Fibroblast of lung (primary cell): ENCODE results near the gene ARID5A. TPM values are rescaled to one million over a fixed set of nuclear protein-coding genes. Genes with fewer than 3 reads are reported as not detected.

ENCODE experiments used
- DNase-seq, 2 donors: peaks; one replicate each; pipeline versions ENCODE4 v3.0.0 to v3.0.0-alpha.2; 2010; ENCODE audit warnings: low read depth in 2 of 2
- H2AFZ ChIP-seq: 2 replicates; pipeline ENCODE4 v1.5.1; 2012; ENCODE audit warnings: low read length, control low read depth, inconsistent platforms
- H3K27ac ChIP-seq: 2 replicates; pipeline ENCODE4 v1.5.1; 2011; ENCODE audit warnings: low read length, control low read depth; ENCODE audit not compliant: insufficient read depth
- H3K27me3 ChIP-seq: 2 replicates; pipeline ENCODE4 v1.5.1; 2011; ENCODE audit warnings: mild to moderate bottlenecking, low read length; ENCODE audit not compliant: control insufficient read depth, insufficient read depth
- H3K36me3 ChIP-seq: 2 replicates; pipeline ENCODE4 v1.5.1; 2011; ENCODE audit warnings: low read length; ENCODE audit not compliant: control insufficient read depth, insufficient read depth
- H3K4me1 ChIP-seq: 2 replicates; pipeline ENCODE4 v1.5.1; 2011; ENCODE audit warnings: low read length; ENCODE audit not compliant: control insufficient read depth, insufficient read depth; ENCODE audit errors: extremely low read depth
- H3K4me2 ChIP-seq: 2 replicates; pipeline ENCODE4 v1.5.1; 2011; ENCODE audit warnings: low read length, control low read depth; ENCODE audit not compliant: insufficient read depth; ENCODE audit errors: extremely low read depth
- H3K4me3 ChIP-seq, 4 experiments: fragments of 200-600 bp in 1 of 4; sonication (generic) in 1 of 4; replicated peaks in 1 of 4; 2 replicates each; pipeline ENCODE4 v1.5.1; 2011 to 2016; ENCODE audit warnings: low read length in 4 of 4, low read depth in 3 of 4, mild to moderate bottlenecking in 3 of 4, control low read depth in 2 of 4, inconsistent platforms in 1 of 4, mixed read lengths in 1 of 4; ENCODE audit not compliant: insufficient read depth in 1 of 4; ENCODE audit errors: control extremely low read depth in 1 of 4
- H3K79me2 ChIP-seq: 2 replicates; pipeline ENCODE4 v1.5.1; 2012; ENCODE audit warnings: mild to moderate bottlenecking, low read length, inconsistent platforms; ENCODE audit not compliant: control insufficient read depth, insufficient read depth
- H3K9ac ChIP-seq: 2 replicates; pipeline ENCODE4 v1.5.1; 2011; ENCODE audit warnings: mild to moderate bottlenecking, low read length, control low read depth; ENCODE audit not compliant: insufficient read depth
- H3K9me3 ChIP-seq: 2 replicates; pipeline ENCODE4 v1.5.1; 2012; ENCODE audit warnings: low read depth, low read length; ENCODE audit not compliant: control insufficient read depth, insufficient read depth
- H4K20me1 ChIP-seq: 2 replicates; pipeline ENCODE4 v1.5.1; 2011; ENCODE audit warnings: low read length; ENCODE audit not compliant: control insufficient read depth, insufficient read depth; ENCODE audit errors: extremely low read depth
- EZH2 ChIP-seq: IDR thresholded peaks from 2 replicates; pipeline ENCODE4 v1.5.1; 2012; ENCODE audit warnings: low read length, control low read depth, mild to moderate bottlenecking; ENCODE audit errors: missing control alignments
- polyA plus RNA-seq, 2 donors: library from polyadenylated mRNA; depleted of rRNA in 1 of 2; stranded (reverse) in 1 of 2; unstranded in 1 of 2; fragments of >200 nt; gene quantifications; 2 replicates each; pipeline ENCODE4 v1.2.1, GENCODE V29; 2011 to 2012; ENCODE audit warnings: missing spikeins in 1 of 2
- total RNA-seq: library from RNA; depleted of rRNA; stranded (reverse); fragments of >200 nt; gene quantifications from 2 replicates; pipeline ENCODE4 v1.2.1, GENCODE V29; 2014
- TF ChIP-seq, protein P1 (sequence below), 2 donors: IDR thresholded peaks in 1 of 2; conservative IDR thresholded peaks in 1 of 2; 1 replicate in 1 of 2; 2 replicates in 1 of 2; pipeline ENCODE4 v1.5.1; 2011 to 2012; ENCODE audit warnings: low read length in 2 of 2, control low read depth in 1 of 2, inconsistent platforms in 1 of 2, low read depth in 1 of 2, mild to moderate bottlenecking in 1 of 2

The ARID5A gene
- total and polyA plus RNA-seq, 2 donors (not counting 1 experiment from before 2014, with no cell fraction given) = 5.2 to 9.7 TPM

DNA sequence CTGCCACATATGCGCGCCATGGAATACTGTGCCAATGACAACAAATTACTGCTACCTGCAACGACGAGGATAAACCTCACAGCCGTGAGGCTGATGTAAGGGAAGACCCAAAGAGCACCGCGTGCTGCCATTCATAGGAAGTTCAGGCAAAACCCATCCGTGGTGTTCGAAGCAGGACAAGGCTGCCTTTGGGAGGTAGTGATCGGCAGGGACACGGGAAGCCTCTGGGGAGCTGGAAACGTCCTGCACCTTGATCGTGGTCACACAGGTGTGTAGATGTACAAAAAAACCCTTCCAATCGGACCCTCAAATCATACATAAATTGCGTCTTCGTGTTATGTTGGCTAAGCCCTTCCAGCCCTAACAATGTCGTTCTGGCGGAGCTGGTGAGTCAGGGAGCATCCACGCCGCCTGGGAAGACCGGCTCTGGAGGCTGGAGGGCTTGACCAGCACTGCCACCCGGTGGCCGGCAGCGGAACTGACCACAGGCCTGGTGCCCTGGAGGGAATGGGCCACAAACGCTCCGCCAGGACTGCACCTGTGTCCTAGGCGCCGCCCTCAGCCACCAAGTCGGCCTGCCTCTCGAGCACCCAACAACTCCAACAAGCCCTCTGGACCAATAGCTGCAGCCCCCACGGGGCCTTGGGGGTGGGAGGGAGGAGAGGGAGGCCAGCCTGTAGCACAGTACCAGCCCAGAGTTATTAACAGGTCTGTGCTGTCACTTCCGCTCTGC, 27.3 kb upstream of the ARID5A start:
- H3K9ac ChIP-seq = no peak overlapping the region
- H3K27ac ChIP-seq = no peak overlapping the region
- no peak overlapping the region for H2AFZ ChIP-seq
- peak; percentile 76 to 85 for DNase-seq
- no peak overlapping the region for H3K4me2 ChIP-seq
- H4K20me1 ChIP-seq = no peaks in the 10 kb centered on the region
- H3K36me3 ChIP-seq = no peaks in the 10 kb centered on the region
- peaks cover 18% of the 10 kb centered on the region for H3K27me3 ChIP-seq
- no peaks in the 10 kb centered on the region for H3K79me2 ChIP-seq
- no peak for TF ChIP-seq EZH2
- TF ChIP-seq, protein P1, sequence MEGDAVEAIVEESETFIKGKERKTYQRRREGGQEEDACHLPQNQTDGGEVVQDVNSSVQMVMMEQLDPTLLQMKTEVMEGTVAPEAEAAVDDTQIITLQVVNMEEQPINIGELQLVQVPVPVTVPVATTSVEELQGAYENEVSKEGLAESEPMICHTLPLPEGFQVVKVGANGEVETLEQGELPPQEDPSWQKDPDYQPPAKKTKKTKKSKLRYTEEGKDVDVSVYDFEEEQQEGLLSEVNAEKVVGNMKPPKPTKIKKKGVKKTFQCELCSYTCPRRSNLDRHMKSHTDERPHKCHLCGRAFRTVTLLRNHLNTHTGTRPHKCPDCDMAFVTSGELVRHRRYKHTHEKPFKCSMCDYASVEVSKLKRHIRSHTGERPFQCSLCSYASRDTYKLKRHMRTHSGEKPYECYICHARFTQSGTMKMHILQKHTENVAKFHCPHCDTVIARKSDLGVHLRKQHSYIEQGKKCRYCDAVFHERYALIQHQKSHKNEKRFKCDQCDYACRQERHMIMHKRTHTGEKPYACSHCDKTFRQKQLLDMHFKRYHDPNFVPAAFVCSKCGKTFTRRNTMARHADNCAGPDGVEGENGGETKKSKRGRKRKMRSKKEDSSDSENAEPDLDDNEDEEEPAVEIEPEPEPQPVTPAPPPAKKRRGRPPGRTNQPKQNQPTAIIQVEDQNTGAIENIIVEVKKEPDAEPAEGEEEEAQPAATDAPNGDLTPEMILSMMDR (conservative IDR thresholded peaks at IDR 0.05 in 1 of 2, IDR thresholded peaks at IDR 0.05 in 1 of 2; ENCODE audit: low read depth in 1 of 2, low read length in 2 of 2) = peak; percentile 91 to 94
- H3K4me1 ChIP-seq = peaks cover 3% of the 10 kb centered on the region
- H3K4me3 ChIP-seq = no peak overlapping the region
- no peaks in the 10 kb centered on the region for H3K9me3 ChIP-seq

DNA sequence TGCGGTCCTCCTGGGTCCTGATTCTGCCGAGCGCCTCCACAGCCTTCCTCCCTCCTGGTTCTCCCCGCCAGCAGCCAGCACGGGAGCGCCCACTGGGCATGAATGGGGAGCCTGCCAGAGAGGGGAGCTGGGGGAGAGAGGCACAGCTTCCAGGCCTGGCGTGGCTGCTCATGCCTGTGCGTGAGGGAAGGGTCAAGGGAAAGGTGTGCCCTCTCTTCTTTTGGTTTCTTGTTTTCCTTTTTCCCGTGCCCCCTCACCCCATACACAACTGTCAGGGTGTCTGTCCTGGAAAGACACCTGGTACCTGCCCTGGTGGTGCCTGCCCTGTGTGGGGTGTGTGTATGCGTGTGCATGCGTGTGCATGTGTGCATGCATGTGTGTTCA, 26.7 kb upstream of the ARID5A start:
- H4K20me1 ChIP-seq = no peaks in the 10 kb centered on the region
- H3K9ac ChIP-seq = no peak overlapping the region
- H3K4me1 ChIP-seq = peaks cover 3% of the 10 kb centered on the region
- no peaks in the 10 kb centered on the region for H3K36me3 ChIP-seq
- TF ChIP-seq, protein P1 (conservative IDR thresholded peaks at IDR 0.05 in 1 of 2, IDR thresholded peaks at IDR 0.05 in 1 of 2; ENCODE audit: low read depth in 1 of 2, low read length in 2 of 2) = no peak
- no peak for TF ChIP-seq EZH2
- no peaks in the 10 kb centered on the region for H3K9me3 ChIP-seq
- DNase-seq = no peak
- H3K27me3 ChIP-seq = peaks cover 18% of the 10 kb centered on the region
- H3K79me2 ChIP-seq = no peaks in the 10 kb centered on the region
- no peak overlapping the region for H3K4me3 ChIP-seq
- H3K4me2 ChIP-seq = no peak overlapping the region
- H2AFZ ChIP-seq = no peak overlapping the region
- H3K27ac ChIP-seq = no peak overlapping the region

DNA sequence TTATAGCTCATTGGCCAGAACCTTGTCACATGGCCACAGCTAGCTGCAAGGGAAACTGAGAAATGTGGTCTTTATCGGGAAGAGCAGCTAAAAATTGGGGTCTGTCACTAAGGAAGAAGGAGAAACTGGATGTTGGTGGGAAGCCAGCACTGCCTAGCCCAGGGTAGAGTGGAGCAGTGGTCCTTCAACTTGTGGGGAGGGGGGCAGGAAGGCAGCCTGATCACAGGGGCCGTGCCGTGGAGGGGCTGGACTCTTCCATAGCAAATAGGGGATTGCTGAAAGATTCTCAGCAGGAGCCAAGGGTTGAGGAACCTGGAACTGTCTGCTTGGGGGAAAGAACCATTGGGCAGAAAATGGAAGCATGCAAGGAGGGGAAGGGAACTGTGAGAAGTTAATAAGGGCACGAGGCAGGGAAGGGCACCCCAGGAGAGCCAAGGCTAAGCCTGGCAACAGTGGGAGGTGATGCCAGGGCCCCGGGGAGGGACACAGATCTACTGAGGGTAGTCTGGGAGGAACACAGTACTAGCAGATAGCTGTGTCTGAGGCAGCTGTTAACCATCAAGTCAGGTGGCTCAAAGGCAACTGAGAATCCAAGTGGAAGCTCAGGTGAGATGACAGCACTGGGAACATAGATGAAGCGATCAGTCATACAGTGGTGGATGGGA, 25.5 kb upstream of the ARID5A start:
- no peaks in the 10 kb centered on the region for H3K79me2 ChIP-seq
- no peak overlapping the region for H3K27ac ChIP-seq
- no peak overlapping the region for H3K4me2 ChIP-seq
- no peaks in the 10 kb centered on the region for H4K20me1 ChIP-seq
- no peak overlapping the region for H2AFZ ChIP-seq
- no peak for TF ChIP-seq EZH2
- H3K9me3 ChIP-seq = no peaks in the 10 kb centered on the region
- H3K9ac ChIP-seq = no peak overlapping the region
- DNase-seq = no peak
- H3K27me3 ChIP-seq = peaks cover 18% of the 10 kb centered on the region
- peaks cover 3% of the 10 kb centered on the region for H3K4me1 ChIP-seq
- no peak overlapping the region for H3K4me3 ChIP-seq
- no peaks in the 10 kb centered on the region for H3K36me3 ChIP-seq
